ENCODE results near the gene TACC3.

Gene TACC3

GRCh38 chr4:1770245-1770644 lies 48.9 kb downstream of the TACC3 start:
- Histone ChIP-seq H3K4ac (ENCODE audit: low read depth in 1 of 2, low read length in 2 of 2) (no peak overlapping the region), H2BK5ac (ENCODE audit: low read depth, low read length, poor library complexity, severe bottlenecking) (no peak overlapping the region), H3K4me3 (ENCODE audit: insufficient read depth in 1 of 2, low read depth in 1 of 2, low read length in 2 of 2) (no peak overlapping the region), H3K36me3 (ENCODE audit: control insufficient read depth in 1 of 2, insufficient read depth in 2 of 2, low read depth in 1 of 2, low read length in 2 of 2) (no peaks in the 10 kb centered on the region), H3K18ac (ENCODE audit: low read depth in 1 of 2, low read length in 2 of 2) (no peak overlapping the region), H2BK15ac (ENCODE audit: low read depth, poor library complexity, severe bottlenecking) (no peak overlapping the region), H4K91ac (ENCODE audit: low read length) (no peak overlapping the region), H3K9me3 (ENCODE audit: control insufficient read depth, low read length) (no peaks in the 10 kb centered on the region), H3K27me3 (ENCODE audit: control insufficient read depth in 1 of 2, insufficient read depth in 1 of 2, low read length in 2 of 2) (peaks cover 3 to 66% of the 10 kb centered on the region in 2 experiments), H3K9ac (ENCODE audit: low read length) (no peak overlapping the region), H2BK12ac (ENCODE audit: low read length in 2 of 2) (no peak overlapping the region), H2AK5ac (ENCODE audit: low read length, severe bottlenecking) (no peak overlapping the region), H3K27ac (ENCODE audit: low read length, poor library complexity, severe bottlenecking) (no peak overlapping the region), H4K8ac (ENCODE audit: low read length) (no peak overlapping the region), H2AFZ (ENCODE audit: low read depth, low read length) (no peak overlapping the region), H2BK120ac (ENCODE audit: low read depth, low read length) (no peak overlapping the region), H3K4me1 (ENCODE audit: control insufficient read depth, insufficient read depth, low read depth, low read length) (peaks cover 45% of the 10 kb centered on the region), H3K23ac (ENCODE audit: low read length in 2 of 2) (no peak overlapping the region), H3K14ac (ENCODE audit: low read length in 2 of 2) (no peak overlapping the region), H3K4me2 (ENCODE audit: low read length, poor library complexity, severe bottlenecking) (no peak overlapping the region), H3K79me1 (replicated peaks; ENCODE audit: low read length, poor library complexity, severe bottlenecking) (no peaks in the 10 kb centered on the region)
- WGBS, result 64% methylated on average over 24 of the region's 33 CpGs
- DNase-seq, result no peak

- Histone ChIP-seq H4K91ac (ENCODE audit: low read length) (no peak overlapping the region), H3K27ac (ENCODE audit: low read length, poor library complexity, severe bottlenecking) (no peak overlapping the region), H2AK5ac (ENCODE audit: low read length, severe bottlenecking) (no peak overlapping the region), H3K4me1 (ENCODE audit: control insufficient read depth, insufficient read depth, low read depth, low read length) (peaks cover 47% of the 10 kb centered on the region), H3K9ac (ENCODE audit: low read length) (no peak overlapping the region), H3K14ac (ENCODE audit: low read length in 2 of 2) (no peak overlapping the region), H3K18ac (ENCODE audit: low read depth in 1 of 2, low read length in 2 of 2) (no peak overlapping the region), H3K4me3 (ENCODE audit: insufficient read depth in 1 of 2, low read depth in 1 of 2, low read length in 2 of 2) (no peak overlapping the region), H3K79me1 (replicated peaks; ENCODE audit: low read length, poor library complexity, severe bottlenecking) (no peaks in the 10 kb centered on the region), H2BK15ac (ENCODE audit: low read depth, poor library complexity, severe bottlenecking) (no peak overlapping the region), H3K27me3 (ENCODE audit: control insufficient read depth in 1 of 2, insufficient read depth in 1 of 2, low read length in 2 of 2) (peaks cover 3 to 60% of the 10 kb centered on the region in 2 experiments), H2BK120ac (ENCODE audit: low read depth, low read length) (no peak overlapping the region), H3K4ac (ENCODE audit: low read depth in 1 of 2, low read length in 2 of 2) (no peak overlapping the region), H3K23ac (ENCODE audit: low read length in 2 of 2) (no peak overlapping the region), H2AFZ (ENCODE audit: low read depth, low read length) (no peak overlapping the region), H3K4me2 (ENCODE audit: low read length, poor library complexity, severe bottlenecking) (no peak overlapping the region), H2BK5ac (ENCODE audit: low read depth, low read length, poor library complexity, severe bottlenecking) (no peak overlapping the region), H4K8ac (ENCODE audit: low read length) (no peak overlapping the region), H3K36me3 (ENCODE audit: control insufficient read depth in 1 of 2, insufficient read depth in 2 of 2, low read depth in 1 of 2, low read length in 2 of 2) (no peaks in the 10 kb centered on the region), H2BK12ac (ENCODE audit: low read length in 2 of 2) (no peak overlapping the region), H3K9me3 (ENCODE audit: control insufficient read depth, low read length) (no peaks in the 10 kb centered on the region)
- DNase-seq, result no peak
- 79% methylated on average over 11 of the region's 11 CpGs for WGBS
Observed at GRCh38 chr4:1770791-1771231, 49.5 kb downstream of the TACC3 start.

GRCh38 chr4:1771555-1772305 lies 50.4 kb downstream of the TACC3 start:
- H3K27ac ChIP-seq (ENCODE audit: low read length, poor library complexity, severe bottlenecking), result no peak overlapping the region

GRCh38 chr4:1772853-1773538 lies 51.7 kb downstream of the TACC3 start:
- Histone ChIP-seq H3K4me1 (ENCODE audit: control insufficient read depth, insufficient read depth, low read depth, low read length) (peaks cover 46% of the 10 kb centered on the region), H3K9ac (ENCODE audit: low read length) (no peak overlapping the region), H3K36me3 (ENCODE audit: control insufficient read depth in 1 of 2, insufficient read depth in 2 of 2, low read depth in 1 of 2, low read length in 2 of 2) (no peaks in the 10 kb centered on the region), H2BK5ac (ENCODE audit: low read depth, low read length, poor library complexity, severe bottlenecking) (no peak overlapping the region), H3K9me3 (ENCODE audit: control insufficient read depth, low read length) (no peaks in the 10 kb centered on the region), H3K27ac (ENCODE audit: low read length, poor library complexity, severe bottlenecking) (no peak overlapping the region), H2BK15ac (ENCODE audit: low read depth, poor library complexity, severe bottlenecking) (no peak overlapping the region), H3K79me1 (replicated peaks; ENCODE audit: low read length, poor library complexity, severe bottlenecking) (no peaks in the 10 kb centered on the region), H3K4me2 (ENCODE audit: low read length, poor library complexity, severe bottlenecking) (no peak overlapping the region), H3K27me3 (ENCODE audit: control insufficient read depth in 1 of 2, insufficient read depth in 1 of 2, low read length in 2 of 2) (peaks cover 3 to 59% of the 10 kb centered on the region in 2 experiments), H3K23ac (ENCODE audit: low read length in 2 of 2) (no peak overlapping the region), H3K4me3 (ENCODE audit: insufficient read depth in 1 of 2, low read depth in 1 of 2, low read length in 2 of 2) (no peak overlapping the region), H3K14ac (ENCODE audit: low read length in 2 of 2) (no peak overlapping the region), H3K4ac (ENCODE audit: low read depth in 1 of 2, low read length in 2 of 2) (no peak overlapping the region), H3K18ac (ENCODE audit: low read depth in 1 of 2, low read length in 2 of 2) (no peak overlapping the region), H2AK5ac (ENCODE audit: low read length, severe bottlenecking) (no peak overlapping the region), H4K91ac (ENCODE audit: low read length) (no peak overlapping the region), H2BK120ac (ENCODE audit: low read depth, low read length) (no peak overlapping the region), H2AFZ (ENCODE audit: low read depth, low read length) (no peak overlapping the region), H2BK12ac (ENCODE audit: low read length in 2 of 2) (no peak overlapping the region), H4K8ac (ENCODE audit: low read length) (no peak overlapping the region)
- WGBS, result 86% methylated on average over 30 of the region's 30 CpGs
- no peak for DNase-seq

More at GRCh38 chr4:1771555-1772305, 50.4 kb downstream of the TACC3 start:
- Histone ChIP-seq H3K4me1 (ENCODE audit: control insufficient read depth, insufficient read depth, low read depth, low read length) (peaks cover 43% of the 10 kb centered on the region), H3K9me3 (ENCODE audit: control insufficient read depth, low read length) (no peaks in the 10 kb centered on the region), H3K36me3 (ENCODE audit: control insufficient read depth in 1 of 2, insufficient read depth in 2 of 2, low read depth in 1 of 2, low read length in 2 of 2) (no peaks in the 10 kb centered on the region), H2BK5ac (ENCODE audit: low read depth, low read length, poor library complexity, severe bottlenecking) (no peak overlapping the region), H3K79me1 (replicated peaks; ENCODE audit: low read length, poor library complexity, severe bottlenecking) (no peaks in the 10 kb centered on the region), H2BK12ac (ENCODE audit: low read length in 2 of 2) (no peak overlapping the region), H3K27me3 (ENCODE audit: control insufficient read depth in 1 of 2, insufficient read depth in 1 of 2, low read length in 2 of 2) (peaks cover 3 to 52% of the 10 kb centered on the region in 2 experiments), H3K4ac (ENCODE audit: low read depth in 1 of 2, low read length in 2 of 2) (no peak overlapping the region), H3K4me3 (ENCODE audit: insufficient read depth in 1 of 2, low read depth in 1 of 2, low read length in 2 of 2) (no peak overlapping the region), H2BK120ac (ENCODE audit: low read depth, low read length) (no peak overlapping the region), H2AFZ (ENCODE audit: low read depth, low read length) (no peak overlapping the region), H3K14ac (ENCODE audit: low read length in 2 of 2) (no peak overlapping the region), H3K18ac (ENCODE audit: low read depth in 1 of 2, low read length in 2 of 2) (no peak overlapping the region), H3K4me2 (ENCODE audit: low read length, poor library complexity, severe bottlenecking) (no peak overlapping the region), H4K91ac (ENCODE audit: low read length) (no peak overlapping the region), H3K9ac (ENCODE audit: low read length) (no peak overlapping the region), H4K8ac (ENCODE audit: low read length) (no peak overlapping the region), H2BK15ac (ENCODE audit: low read depth, poor library complexity, severe bottlenecking) (no peak overlapping the region), H3K23ac (ENCODE audit: low read length in 2 of 2) (no peak overlapping the region), H2AK5ac (ENCODE audit: low read length, severe bottlenecking) (no peak overlapping the region)
- WGBS, result 80% methylated on average over 27 of the region's 28 CpGs
- no peak for DNase-seq

All from mesenchymal stem cell (in vitro differentiated cells and primary cell).